ENCODE measurements around the gene ZCWPW2. TPM values are rescaled to one million over a fixed set of nuclear protein-coding genes. Genes with fewer than 3 reads are reported as not detected.

ZCWPW2 gene
- total and polyA plus RNA-seq, 2 of the 4 experiments (the other 2 are of a cell fraction) = 0.18 to 0.24 TPM

- Histone ChIP-seq H3K9ac (ENCODE audit: low read depth, low read length) (no peak overlapping the region), H3K79me1 (ENCODE audit: low read depth in 1 of 2, low read length in 2 of 2) (peaks cover 0 to 4% of the 10 kb centered on the region in 2 experiments; a peak in 1 of 4 replicates), H3K36me3 (ENCODE audit: control insufficient read depth, insufficient read depth, low read length) (peaks cover 12% of the 10 kb centered on the region)
These were observed 22.0 kb upstream of the ZCWPW2 start for GRCh38 chr3:28326458-28326926.

More at GRCh38 chr3:28326458-28326926, 22.0 kb upstream of the ZCWPW2 start:
- intact Hi-C loops (cut with micrococcal nuclease) (loop anchor here (5.0 kb wide), 1 partner anchor 389 kb away; no protein-coding TSS in a partner anchor), dilution Hi-C loops (cut with HindIII; ENCODE audit: low sequenced_read_pairs, unreplicated experiment) (no loop called here), in situ Hi-C loops (cut with MboI; ENCODE audit: low sequenced_read_pairs) (no loop called here)
- Histone ChIP-seq H3K4me2 (ENCODE audit: low read depth, low read length) (no peak overlapping the region), H3K27me3 (ENCODE audit: control insufficient read depth, insufficient read depth, low read length) (no peaks in the 10 kb centered on the region), H4K5ac (ENCODE audit: low read depth, low read length) (no peak overlapping the region), H2BK15ac (ENCODE audit: low read depth, low read length) (no peak overlapping the region), H3K4ac (ENCODE audit: low read depth, low read length) (no peak overlapping the region), H2AK5ac (ENCODE audit: low read depth, low read length) (no peak overlapping the region), H3K4me1 (ENCODE audit: control insufficient read depth, insufficient read depth, low read length) (no peaks in the 10 kb centered on the region), H2AK9ac (replicated peaks; ENCODE audit: low read depth, low read length, poor library complexity) (no peak overlapping the region), H4K20me1 (ENCODE audit: insufficient read depth, low read length) (no peaks in the 10 kb centered on the region), H3K9me3 (ENCODE audit: control insufficient read depth, insufficient read depth, low read length) (no peaks in the 10 kb centered on the region), H2BK20ac (ENCODE audit: low read depth, low read length) (no peak overlapping the region), H2BK5ac (ENCODE audit: low read depth, low read length, poor library complexity, severe bottlenecking) (no peak overlapping the region), H3K27ac (ENCODE audit: insufficient read depth, low read length) (no peak overlapping the region), H3K56ac (ENCODE audit: extremely low read depth, insufficient read depth, low read length) (no peak overlapping the region), H3K14ac (replicated peaks; ENCODE audit: low read depth, low read length) (no peak overlapping the region), H4K91ac (ENCODE audit: insufficient read depth, low read depth, low read length) (no peak overlapping the region), H2AFZ (replicated peaks; ENCODE audit: low read length, poor library complexity) (no peak overlapping the region), H3K18ac (ENCODE audit: low read depth, low read length) (no peak overlapping the region), H4K8ac (ENCODE audit: low read depth in 2 of 2, low read length in 2 of 2) (no peak overlapping the region), H3K4me3 (ENCODE audit: insufficient read depth, low read depth, low read length) (no peak overlapping the region), H3K9me1 (ENCODE audit: insufficient read depth, low read length) (no peaks in the 10 kb centered on the region), H3K23ac (ENCODE audit: low read depth, low read length) (no peak overlapping the region), H2BK120ac (ENCODE audit: low read depth, low read length) (no peak overlapping the region)
- DNase-seq (peak; percentile 19), ATAC-seq (ENCODE audit: low read depth) (no peak)
- WGBS, 2 experiments (ENCODE audit: extremely low coverage in 2 of 2, insufficient read length in 1 of 2) = no CpG with 5 or more reads among the region's 2 CpGs
- TF ChIP-seq POLR2A (IDR thresholded peaks at IDR 0.05; ENCODE audit: low read depth, low read length) (no peak), MXI1 (IDR thresholded peaks at IDR 0.05; ENCODE audit: borderline replicate concordance, low read depth, low read length) (no peak), SMC3 (IDR thresholded peaks at IDR 0.05; ENCODE audit: low read depth, low read length) (no peak), ELK1 (IDR thresholded peaks at IDR 0.05; ENCODE audit: borderline replicate concordance, low read depth, low read length) (no peak), CTCF (conservative IDR thresholded peaks at IDR 0.05; ENCODE audit: low read depth, low read length) (no peak), MAZ (IDR thresholded peaks at IDR 0.05; ENCODE audit: borderline replicate concordance, low read depth, low read length) (no peak), RCOR1 (IDR thresholded peaks at IDR 0.05; ENCODE audit: insufficient replicate concordance, low read length) (no peak), USF2 (IDR thresholded peaks at IDR 0.05; ENCODE audit: low read depth, low read length) (no peak), FOS (IDR thresholded peaks at IDR 0.05; ENCODE audit: low read depth, low read length) (no peak), NFE2L2 (IDR thresholded peaks at IDR 0.05; ENCODE audit: low read depth, low read length) (no peak), CHD1 (IDR thresholded peaks at IDR 0.05; ENCODE audit: low read depth, low read length) (no peak), MAFK (IDR thresholded peaks at IDR 0.05; ENCODE audit: low read depth, low read length) (no peak)
- no TSS peak for BruUV-seq (replicated peaks)
- CTCF ChIA-PET = interaction anchor here (0.5 to 1.0 kb wide), 4 partner anchors 13 to 847 kb away, joined by 4 to 5 read pairs (median 5); no protein-coding TSS in a partner anchor
- POLR2A ChIA-PET (ENCODE audit: unreplicated experiment) = interaction anchor here (0.6 kb wide), 1 partner anchor 242 kb away, joined by 4 read pairs; no protein-coding TSS in a partner anchor

Measured in IMR-90 (cell line).